SH-SY5Y (cell line): ENCODE results near the gene FABP1.

Experiments used
- GATA2 ChIP-seq: IDR thresholded peaks from 2 replicates; pipeline ENCODE4 v1.6.1; 2011; ENCODE audit warnings: mild to moderate bottlenecking, low read depth, low read length
- GATA3 ChIP-seq: IDR thresholded peaks from 2 replicates; pipeline ENCODE4 v1.6.1; 2011; ENCODE audit warnings: low read depth, mild to moderate bottlenecking, low read length, moderate library complexity

Gene FABP1

DNA sequence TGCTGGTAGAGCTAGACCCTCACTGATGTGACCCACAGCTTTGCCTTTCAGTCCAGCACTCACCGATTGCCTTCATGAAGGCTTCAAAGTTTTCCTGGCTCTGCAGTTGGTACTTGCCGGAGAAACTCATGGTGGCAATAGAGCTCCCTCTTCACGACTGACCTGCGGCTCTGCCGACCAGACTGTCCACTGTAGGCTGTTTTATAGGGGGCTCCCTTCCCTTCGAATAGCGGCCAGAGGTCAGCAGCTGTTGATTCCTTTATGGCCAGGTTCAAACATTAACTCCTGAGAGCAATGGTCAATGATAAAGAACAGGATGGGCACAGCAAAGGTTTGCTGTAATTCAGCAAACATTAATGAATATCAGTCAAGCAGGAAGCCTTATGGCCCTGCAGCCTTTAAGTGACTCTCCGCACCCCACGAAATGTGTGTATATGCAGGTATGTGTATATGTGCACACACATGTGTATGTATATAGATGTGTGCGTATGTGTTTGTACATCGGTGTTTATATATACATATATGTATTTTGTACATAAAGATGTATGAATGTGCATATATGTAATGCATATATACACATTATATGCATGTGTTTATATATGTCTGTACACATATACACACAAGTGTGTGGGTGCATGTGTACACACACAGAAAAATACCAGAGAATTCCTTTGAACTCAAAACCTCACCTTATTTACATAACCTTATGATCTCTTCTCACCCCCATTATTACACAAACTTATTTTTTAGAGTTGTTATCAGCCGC is at the start of gene FABP1:
TSS of gene FABP1 (minus strand) at position 175 of the 766 bp plus-strand sequence. CDS start at position 130, 45 bp downstream.
- TF ChIP-seq GATA2, result no peak
- no peak for TF ChIP-seq GATA3

DNA sequence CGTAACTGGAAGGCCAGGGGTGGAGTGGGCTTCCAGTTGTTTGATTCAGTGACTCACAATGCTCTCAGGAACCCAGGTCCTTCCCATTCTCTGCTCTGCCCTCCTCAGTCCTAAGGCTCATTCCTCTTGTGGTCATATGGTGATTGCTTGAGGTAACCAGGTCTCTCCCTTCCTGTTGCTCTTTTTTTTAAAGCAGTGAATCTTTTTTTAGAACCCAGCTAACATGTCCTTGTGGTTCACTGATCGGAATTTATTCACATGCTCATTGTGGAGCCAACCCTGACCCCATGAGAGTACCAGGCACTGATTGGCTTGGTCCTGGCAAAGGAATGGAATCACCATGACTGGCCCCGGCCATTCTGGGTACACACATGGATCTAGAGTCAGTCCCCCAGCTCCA is 49.7 kb upstream of the FABP1 start:
- TF ChIP-seq GATA2, result no peak

DNA sequence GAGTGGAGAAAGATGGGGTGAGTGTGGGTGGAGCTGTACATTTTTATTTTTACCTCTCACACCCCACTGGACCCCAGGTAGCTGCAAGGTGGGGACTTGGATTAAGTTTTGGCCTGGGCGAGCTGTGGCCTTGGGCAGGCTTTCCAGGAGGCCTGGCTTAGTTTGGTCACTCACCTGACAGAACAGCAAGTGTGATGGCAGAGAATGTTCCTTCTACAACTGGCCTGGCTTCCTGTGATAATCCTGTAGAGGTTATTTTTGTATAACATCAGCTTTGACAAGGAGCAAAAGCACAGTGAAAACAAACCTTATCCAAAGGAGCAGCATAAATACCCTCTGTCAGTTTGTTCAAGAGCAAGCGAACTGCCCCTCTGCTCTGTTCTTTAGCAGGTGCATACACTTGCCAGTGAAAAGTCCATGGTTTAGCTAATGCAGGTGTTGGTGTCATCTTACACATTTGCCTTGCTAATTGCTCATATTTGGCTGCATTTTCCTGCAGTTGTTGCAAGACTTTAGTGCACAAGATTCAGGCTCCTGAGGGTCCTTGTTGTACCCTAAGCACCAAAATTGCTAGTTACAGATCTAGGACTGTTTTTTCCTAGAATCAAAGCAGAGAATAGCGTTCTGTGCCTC is 48.6 kb upstream of the FABP1 start:
- no peak for TF ChIP-seq GATA2
- TF ChIP-seq GATA3, result no peak

DNA sequence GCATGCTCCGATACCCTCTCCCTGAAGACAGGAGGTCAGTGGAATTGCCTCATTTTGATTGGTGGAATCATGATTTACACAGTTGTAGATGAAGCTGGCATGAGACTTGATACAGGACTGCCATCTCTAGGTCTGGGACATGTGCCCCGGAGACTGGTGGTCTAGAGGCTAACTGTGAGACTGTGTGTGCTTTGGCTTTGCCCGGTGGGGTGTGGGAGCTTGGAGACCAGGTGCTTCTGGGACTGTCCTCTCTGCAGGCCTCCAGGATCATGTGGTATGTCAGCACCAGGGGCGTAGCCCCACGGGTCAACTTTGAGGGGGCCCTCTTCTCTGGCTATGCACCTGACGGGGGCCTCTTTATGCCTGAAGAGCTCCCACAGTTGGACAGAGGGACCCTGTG is 45.0 kb upstream of the FABP1 start:
- TF ChIP-seq GATA3 (no peak), GATA2 (no peak)

DNA sequence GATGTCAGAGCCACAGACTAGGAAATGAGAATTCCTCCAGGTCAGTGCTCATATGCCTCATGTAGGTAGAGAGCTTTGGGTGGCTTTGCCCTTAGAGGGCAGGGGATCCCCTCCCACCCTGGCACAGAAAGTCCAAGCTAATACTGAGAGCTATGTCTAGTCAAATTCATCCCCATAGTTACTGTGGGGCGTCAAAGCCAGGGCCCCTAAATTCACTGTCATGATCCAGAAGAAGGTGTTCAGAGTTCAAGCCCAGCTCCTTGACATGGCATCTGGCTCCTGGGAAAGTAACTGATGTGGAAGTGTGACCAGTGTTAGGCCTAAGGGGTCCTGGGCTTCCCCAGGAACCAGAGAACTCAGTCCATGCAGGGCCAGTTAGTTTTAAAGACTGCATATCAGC is 44.1 kb upstream of the FABP1 start:
- no peak for TF ChIP-seq GATA3
- no peak for TF ChIP-seq GATA2

DNA sequence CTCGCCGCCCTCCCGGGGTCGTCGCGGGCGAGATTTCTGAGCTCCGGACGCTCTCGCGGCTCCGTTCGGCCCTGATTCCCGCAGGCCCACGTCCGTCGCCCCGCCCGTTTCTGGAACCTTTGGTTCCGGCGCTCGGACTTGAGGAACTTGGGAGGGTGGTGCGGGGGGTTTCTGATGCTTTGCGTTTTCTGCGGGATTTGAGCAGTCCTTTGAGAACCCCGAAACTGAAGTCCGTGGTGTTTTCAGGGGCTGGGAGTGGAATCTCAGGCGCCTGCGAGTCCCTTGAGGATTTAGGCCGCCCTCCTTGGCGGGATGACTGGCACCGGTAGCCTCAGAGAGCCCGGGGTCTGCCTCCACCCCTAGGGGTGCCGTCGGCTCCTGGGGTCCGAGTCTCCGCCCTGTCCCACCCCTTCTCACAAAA is 42.6 kb upstream of the FABP1 start:
- TF ChIP-seq GATA2 (no peak), GATA3 (no peak)

DNA sequence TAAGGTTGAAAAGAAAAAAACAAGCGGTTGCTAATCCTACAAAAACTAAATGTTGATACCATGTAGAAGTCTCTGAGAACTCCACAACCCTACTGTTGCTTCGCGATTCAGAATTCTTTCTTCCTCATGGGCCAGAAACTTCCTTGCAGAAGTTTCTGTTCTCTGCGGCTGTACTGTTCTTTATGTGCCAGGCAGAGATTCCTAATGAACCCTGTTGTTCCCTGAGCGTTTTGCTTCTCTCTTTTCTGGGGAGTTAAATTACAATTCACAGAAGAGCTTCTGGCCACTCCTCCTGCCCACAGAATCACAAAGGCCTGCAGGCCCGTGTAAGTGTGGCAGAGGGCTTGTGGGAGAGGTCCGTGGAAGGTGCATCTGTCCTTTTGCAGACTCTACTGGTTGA is 40.5 kb upstream of the FABP1 start:
- TF ChIP-seq GATA2 (no peak), GATA3 (no peak)

DNA sequence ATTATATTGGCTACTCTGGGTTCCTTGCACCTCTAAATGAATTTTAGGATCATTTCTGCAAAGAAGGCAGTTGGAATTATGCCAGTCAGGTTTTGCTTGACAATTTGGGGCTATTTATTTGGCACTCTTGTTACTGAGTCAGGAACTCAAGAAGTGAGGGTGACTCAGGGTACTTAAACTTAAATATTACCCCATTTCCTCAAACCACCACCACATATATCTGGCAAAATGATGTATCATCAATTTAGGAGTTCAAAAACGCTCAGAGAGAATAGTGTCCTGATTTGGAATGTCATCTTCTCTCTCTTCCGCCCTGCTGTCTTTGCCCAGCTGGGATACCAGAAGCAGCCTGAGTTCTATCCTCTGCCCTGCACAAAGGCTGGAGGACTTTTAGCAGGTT is 39.9 kb upstream of the FABP1 start:
- TF ChIP-seq GATA2 (no peak), GATA3 (no peak)

DNA sequence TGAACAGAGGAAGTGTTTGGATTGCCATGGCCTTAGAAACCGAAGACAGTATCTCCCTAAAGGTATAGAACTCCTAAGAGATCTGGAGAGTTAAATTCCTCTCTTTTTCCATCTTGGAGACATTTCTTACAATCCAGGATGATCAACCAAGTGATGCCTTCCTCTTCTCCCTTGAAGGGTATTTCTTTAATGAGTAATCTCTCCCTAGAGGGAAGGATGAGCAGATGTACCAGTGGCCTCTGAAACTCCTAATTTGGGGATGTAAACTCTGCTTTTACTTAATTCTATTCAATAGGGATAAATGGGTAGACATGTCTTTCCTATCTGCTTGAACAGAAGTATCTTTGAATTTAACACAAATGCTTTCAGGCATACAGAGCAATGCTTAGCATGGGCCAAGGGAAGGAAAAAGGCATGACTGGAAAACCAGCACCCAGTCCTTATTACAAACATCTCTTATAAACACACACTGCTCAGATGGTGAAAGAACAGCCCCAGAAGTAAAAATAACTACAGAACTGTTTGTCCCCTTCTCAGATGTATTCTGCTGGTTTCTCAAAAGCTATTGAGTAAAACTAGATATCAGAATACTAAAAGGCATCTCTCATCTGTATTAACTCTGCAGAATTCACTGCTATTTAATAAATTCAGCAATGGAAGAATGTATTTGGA is 37.6 kb upstream of the FABP1 start:
- TF ChIP-seq GATA2, result no peak
- no peak for TF ChIP-seq GATA3

DNA sequence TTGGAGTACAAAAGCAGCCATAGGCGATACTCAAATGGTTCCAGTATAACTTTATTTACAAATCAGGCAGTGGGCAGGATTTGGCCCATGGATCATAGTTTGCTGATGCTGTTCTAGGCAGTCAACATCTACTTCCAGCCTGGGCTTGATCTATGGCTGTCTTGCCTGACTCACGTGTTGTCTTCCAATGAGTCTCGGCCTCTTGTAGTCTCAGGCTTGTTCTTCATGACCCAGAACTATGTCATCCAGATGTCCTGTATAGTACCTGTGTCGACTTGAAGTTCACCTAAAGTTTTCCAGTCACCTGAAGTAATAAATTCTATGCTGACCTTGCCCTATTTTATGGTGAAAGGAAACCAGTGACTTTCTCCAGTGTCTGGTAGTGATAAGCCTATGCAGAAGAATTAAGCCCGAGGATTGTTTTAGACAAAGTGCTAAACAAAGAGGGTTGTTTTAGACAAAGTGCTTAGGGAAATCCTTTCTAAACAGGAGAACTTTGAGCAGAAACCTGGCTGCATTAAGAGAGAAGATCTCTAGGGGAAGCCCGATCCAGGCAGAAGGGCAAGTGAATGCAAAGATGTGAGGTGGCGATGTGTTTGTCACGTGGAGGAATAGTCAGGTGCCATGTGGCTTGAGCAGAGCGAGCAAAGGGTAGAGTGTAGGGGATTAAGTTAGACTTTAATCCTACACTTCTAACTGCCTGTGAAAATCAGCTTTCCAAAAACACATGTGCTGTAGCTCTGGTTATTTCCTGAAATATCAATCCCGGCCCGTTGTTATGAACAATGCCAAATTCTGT is 33.8 kb upstream of the FABP1 start:
- TF ChIP-seq GATA2, result no peak
- TF ChIP-seq GATA3, result no peak

DNA sequence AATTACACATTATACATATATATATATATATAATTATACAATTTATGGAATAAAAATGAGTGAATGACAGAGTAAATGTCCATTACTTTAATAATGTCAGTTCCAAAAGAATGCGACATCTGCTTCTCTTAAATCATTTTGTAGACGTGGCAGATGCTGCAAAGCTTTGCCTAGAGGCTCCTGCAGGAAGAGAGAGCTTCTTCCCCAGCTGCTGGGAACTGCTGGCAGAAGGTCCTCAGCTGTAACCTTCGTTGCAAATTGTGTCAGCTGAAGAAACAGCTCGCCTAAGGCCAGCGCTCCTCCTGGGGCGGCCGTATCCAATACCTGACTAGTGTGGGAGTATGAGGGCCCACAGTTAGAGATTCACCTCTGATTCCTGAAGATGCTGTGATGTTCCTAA is 32.7 kb upstream of the FABP1 start:
- TF ChIP-seq GATA2 (no peak), GATA3 (no peak)

DNA sequence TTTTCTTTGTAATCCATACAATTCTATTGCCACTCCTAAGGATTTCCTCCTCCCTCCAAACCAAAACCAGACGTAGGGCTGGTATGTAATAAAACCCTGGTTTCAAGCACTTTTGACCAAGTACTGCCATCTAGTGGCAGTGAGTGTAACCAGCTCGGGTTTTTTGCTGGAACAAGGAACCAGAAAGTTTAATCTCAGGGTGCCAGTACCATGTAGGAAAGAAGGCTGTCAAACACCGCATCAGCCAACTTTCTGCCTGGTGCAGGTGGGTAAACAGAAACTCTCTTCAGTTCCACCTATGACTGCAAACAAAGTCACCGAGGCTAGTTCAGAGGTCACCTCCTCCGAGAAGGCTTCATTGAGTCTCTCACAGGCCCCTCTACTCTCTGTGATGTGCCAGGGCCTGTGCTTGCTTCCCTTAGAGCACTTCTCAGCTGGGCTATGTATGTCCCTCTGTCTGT is 32.1 kb upstream of the FABP1 start:
- no peak for TF ChIP-seq GATA3
- TF ChIP-seq GATA2, result no peak

DNA sequence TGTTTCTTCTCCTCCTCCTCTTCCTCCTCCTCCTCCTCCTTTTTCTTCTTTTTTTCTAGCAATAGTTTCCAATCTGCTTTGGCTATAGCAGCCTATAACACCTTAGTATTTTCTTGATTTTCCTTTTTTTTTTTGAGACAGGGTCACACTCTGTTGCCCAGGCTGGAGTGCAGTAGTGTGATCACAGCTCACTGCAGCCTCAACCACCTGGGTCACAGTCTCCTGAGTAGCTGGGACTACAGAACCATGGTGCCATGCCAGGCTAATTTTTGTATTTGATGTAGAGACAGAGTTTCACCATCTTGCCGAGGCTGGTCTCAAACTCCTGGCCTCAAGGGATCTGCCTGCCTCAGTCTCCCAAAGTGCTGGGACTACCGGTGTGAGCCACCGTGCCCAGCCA is 31.6 kb upstream of the FABP1 start:
- no peak for TF ChIP-seq GATA3
- no peak for TF ChIP-seq GATA2

DNA sequence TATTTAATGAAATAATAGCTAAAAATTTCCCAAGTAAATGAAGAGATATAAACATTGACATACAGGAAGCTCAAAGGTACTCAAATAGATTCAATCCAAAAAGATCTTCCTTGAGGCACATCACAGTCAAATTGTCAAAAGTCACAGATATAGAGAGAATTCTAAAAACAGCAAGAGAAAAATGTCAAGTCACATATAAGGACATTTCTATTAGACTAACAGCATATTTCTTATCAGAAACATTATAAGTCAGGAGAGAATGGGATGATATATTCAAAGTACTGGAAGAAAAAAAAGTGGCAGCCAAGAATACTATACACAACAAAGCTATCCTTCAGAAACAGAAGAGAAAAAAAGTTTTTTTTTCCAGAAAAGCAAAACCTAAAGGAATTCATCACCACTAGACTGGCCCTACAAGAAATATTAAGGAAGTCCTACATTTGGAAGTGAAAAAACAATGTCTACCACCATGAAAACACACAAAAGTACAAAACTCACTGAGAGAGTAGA is 21.1 kb upstream of the FABP1 start:
- TF ChIP-seq GATA3 (no peak), GATA2 (no peak)

DNA sequence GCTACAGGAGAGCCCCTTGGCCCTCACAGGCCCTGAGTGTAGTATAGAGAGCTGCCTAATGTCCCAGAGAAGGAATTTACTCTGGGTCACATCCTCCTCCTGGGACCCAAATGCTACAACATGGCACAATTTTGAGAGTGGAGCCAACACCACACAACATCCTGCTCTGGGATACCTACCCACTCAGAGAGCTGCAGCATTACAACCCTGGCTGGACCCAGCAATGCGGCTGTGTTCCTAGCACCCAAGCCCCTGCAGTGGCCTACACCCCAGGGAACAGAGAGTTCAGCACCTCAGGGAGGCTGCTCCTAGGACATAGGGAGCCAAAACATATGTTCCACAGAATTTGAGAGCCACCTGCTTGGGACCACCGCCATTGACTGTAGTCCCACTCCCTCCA is 19.3 kb upstream of the FABP1 start:
- TF ChIP-seq GATA3, result no peak
- no peak for TF ChIP-seq GATA2
